GM08714 (cell line): ENCODE measurements around the gene BBS1.
A peak's percentile ranks its signal among the peaks of the same experiment; 100 is the strongest.

ENCODE experiments used
- H3K4me3 ChIP-seq: fragments of 200-500 bp; sonication (Bioruptor generic); 2 replicates; pipeline ENCODE4 v1.5.1; 2014; ENCODE audit warnings: mild to moderate bottlenecking, low read length, inconsistent platforms
- ZNF274 ChIP-seq: IDR thresholded peaks from 2 replicates; pipeline ENCODE4 v1.6.1; 2012; ENCODE audit warnings: mild to moderate bottlenecking, low read depth, low read length

BBS1 gene

DNA sequence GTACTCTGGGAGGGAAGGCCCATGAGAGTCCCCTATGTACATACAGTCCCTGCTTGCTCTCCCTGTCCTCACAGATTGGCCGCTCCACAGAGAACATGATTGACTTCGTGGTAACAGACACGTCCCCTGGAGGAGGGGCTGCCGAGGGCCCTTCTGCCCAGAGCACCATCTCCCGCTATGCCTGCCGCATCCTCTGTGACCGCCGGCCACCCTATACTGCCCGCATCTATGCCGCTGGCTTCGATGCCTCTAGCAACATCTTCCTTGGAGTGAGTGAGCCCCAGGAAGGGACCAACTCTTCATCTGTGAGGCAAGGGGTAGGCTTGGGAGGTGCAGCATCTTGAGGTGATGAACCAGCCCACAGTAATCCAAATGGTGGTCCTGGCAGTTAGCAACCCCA lies 37.3 kb upstream of the BBS1 start:
- no peak overlapping the region for H3K4me3 ChIP-seq
- TF ChIP-seq ZNF274: no peak

- no peak overlapping the region for H3K4me3 ChIP-seq
- TF ChIP-seq ZNF274: no peak
These were observed 36.6 kb upstream of the BBS1 start for GRCh38 chr11:66473608-66474515.

GRCh38 chr11:66475349-66476172 lies 34.9 kb upstream of the BBS1 start:
- TF ChIP-seq ZNF274: no peak
- no peak overlapping the region for H3K4me3 ChIP-seq

DNA sequence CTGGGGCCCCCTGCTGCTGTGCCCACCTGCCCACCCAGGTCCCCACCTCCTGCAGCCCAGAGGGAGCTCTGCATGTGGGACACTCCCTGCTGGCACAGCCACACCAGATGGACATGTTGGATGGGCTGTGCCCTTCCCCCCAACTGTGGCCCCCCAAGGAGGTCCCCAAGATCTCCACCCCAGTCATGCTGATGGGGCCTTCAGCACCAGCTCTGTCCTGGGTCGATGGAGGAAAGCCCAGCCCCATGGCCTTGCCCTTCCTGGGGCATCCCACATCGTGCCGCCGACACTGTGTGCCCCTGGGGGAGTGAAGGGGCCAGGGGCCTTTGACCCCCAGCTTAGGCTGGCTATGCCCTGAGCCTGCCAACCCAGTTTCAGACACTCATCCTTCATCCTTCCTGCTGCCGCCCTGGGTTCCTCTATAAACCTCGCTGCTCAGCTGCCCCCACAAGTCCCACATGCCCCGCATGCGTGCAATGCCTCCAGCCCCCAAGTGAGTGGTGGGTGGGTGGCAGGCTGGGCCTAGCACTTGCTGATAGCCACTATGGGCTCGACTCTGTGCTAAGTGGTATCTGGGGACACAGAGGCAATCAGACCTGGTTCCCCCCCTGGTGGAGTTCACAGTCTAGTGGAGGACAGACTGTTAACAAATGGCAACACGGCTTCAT lies 34.1 kb upstream of the BBS1 start:
- no peak overlapping the region for H3K4me3 ChIP-seq
- no peak for TF ChIP-seq ZNF274

- no peak for TF ChIP-seq ZNF274
- no peak overlapping the region for H3K4me3 ChIP-seq
These were observed 33.6 kb upstream of the BBS1 start for GRCh38 chr11:66476841-66477251.

- no peak overlapping the region for H3K4me3 ChIP-seq
- no peak for TF ChIP-seq ZNF274
These were observed 32.9 kb upstream of the BBS1 start for GRCh38 chr11:66477263-66478201.

DNA sequence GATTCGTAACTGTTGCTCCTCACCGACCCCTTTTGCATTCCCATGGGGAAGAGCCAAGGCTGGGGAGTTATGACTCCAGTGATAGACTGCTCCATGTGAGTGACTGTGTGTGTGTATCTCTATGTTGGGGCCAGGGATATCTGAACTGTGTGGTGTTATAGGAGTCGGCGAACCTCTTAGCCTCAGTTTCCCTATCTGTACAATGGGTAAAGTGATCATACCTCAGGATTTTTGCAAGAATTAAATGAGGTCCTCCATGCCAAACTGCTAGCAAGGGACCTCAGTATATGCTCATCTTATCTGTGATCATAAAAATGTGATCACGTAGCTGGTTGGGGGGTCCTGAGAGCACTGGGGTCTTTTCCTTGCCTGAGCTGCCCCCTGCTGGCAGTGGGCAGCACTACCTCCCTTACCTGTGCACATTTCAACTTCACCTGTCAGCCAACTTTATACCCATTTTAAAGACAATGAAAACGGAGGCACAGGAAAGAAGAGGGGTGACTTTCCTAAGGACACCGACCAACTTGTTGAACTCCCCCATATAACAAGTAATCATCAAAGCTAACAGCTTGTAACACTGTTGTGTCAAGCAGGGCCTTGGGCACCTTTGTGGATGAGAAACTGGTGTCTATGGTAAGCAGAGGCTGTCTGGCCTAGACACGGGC lies 31.6 kb upstream of the BBS1 start:
- no peak for TF ChIP-seq ZNF274

DNA sequence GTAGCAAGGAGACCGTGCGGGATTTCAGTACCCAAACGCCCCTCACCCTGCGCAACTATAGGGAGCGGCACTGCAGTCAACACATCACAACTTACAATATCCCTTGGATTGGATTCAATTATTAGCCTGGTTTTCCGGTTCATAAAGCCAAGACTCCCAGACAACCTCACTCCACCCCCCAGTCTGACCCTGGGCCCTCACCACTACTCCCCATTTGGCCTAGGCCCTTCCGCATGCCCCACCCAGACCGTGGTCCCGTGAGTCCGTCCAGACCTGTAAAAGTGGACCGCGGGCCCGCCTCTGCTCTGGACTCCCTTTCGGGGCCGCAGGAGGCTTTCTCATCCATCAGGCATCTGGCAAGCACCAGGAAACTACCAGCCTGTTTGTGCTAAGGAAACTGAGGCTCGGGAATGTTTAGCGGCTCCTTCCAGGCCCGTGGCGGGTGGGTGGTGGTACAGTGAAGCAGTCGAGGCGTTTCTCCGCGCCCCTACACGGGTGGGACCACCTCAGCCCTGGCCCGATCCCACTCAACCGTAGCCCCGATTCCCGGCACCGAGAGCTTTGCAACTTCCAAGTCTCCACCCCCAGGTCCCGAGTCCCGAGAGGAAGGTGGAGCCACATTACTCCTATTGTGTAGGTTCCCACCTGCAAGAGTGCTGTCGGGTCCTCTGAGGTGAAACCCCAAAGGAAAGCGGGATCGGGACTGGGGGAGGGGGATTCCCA lies 30.9 kb upstream of the BBS1 start:
- H3K4me3 ChIP-seq: peak overlapping the region; percentile 84
- TF ChIP-seq ZNF274: no peak

More for the DNA sequence above, 31.6 kb upstream of the BBS1 start:
- peak overlapping the region; percentile 84 for H3K4me3 ChIP-seq

- H3K4me3 ChIP-seq: peak within 1 kb of the TSS; percentile 84
- TF ChIP-seq ZNF274: no peak
These were observed 30.1 kb upstream of the BBS1 start, which contains the start of gene DPP3 for GRCh38 chr11:66480117-66480938. DPP3 (plus strand) TSS chr11:66480434; CDS start chr11:66482201, 1,767 bp downstream.

- no peak overlapping the region for H3K4me3 ChIP-seq
- no peak for TF ChIP-seq ZNF274
These were observed 25.5 kb upstream of the BBS1 start for GRCh38 chr11:66484806-66485380.

DNA sequence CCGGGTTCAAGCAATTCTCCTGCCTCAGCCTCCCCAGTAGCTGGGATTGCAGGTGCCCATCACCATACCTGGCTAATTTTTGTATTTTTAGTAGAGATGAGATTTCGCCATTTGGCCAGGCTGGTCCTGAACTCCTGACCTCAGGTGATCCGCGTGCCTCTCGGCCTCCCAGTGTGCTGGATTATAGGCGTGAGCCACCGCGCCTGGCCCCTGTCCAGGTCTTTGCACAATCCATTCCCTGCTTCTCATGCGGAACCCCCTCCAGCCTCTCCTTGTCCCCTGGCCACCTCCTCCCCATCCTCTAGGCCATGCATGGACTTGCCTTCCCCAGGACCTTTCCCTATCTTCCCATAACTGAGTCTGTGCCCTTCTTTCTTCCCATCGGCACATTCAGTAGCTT lies 21.5 kb upstream of the BBS1 start:
- H3K4me3 ChIP-seq: no peak overlapping the region
- TF ChIP-seq ZNF274: no peak

- no peak overlapping the region for H3K4me3 ChIP-seq
- TF ChIP-seq ZNF274: no peak
These were observed 20.8 kb upstream of the BBS1 start for GRCh38 chr11:66489636-66490035.
